ENCODE results near the gene KLKB1. TPM values are rescaled to one million over a fixed set of nuclear protein-coding genes. Genes with fewer than 3 reads are reported as not detected.
"Not testable (repeated sequence)": the region's sequence is repeated elsewhere in the genome, so short reads cannot be mapped to it uniquely, and the experiment has no call there.

KLKB1 gene
- total and polyA plus RNA-seq, 7 experiments from 2014 or later: 0.25 to 1.9 (median 1.3) TPM

GRCh38 chr4:186264660-186265059 lies 37.4 kb downstream of the KLKB1 start:
- intact Hi-C loops (cut with micrococcal nuclease): no loop called here
- no peaks in the 10 kb centered on the region for H3K4me1 ChIP-seq (ENCODE audit: control insufficient read depth in 2 of 2, insufficient read depth in 2 of 2, low read length in 2 of 2)
- Mint-ChIP-seq H3K27ac (no peak overlapping the region), H3K9me3 (peaks cover 0 to 4% (median 0%) of the 10 kb centered on the region in 11 donors), H3K4me1 (no peaks in the 10 kb centered on the region), H3K36me3 (no peaks in the 10 kb centered on the region), H3K27me3 (peaks cover 19 to 51% (median 44%) of the 10 kb centered on the region in 5 donors), H3K4me3 (no peak overlapping the region)
- H3K4me3 ChIP-seq (ENCODE audit: low read length): no peak overlapping the region
- no peaks in the 10 kb centered on the region for H3K36me3 ChIP-seq (ENCODE audit: control insufficient read depth in 2 of 3, insufficient read depth in 3 of 3, low read length in 3 of 3)
- H3K27ac ChIP-seq (ENCODE audit: low read depth, low read length): no peak overlapping the region
- DNase-seq (no peak), ATAC-seq (no peak)
- POLR2A ChIA-PET: no interaction called here
- CTCF ChIA-PET: no interaction called here
- no peaks in the 10 kb centered on the region for H3K27me3 ChIP-seq (ENCODE audit: control insufficient read depth in 2 of 2, insufficient read depth in 2 of 2, low read length in 2 of 2)
- no peaks in the 10 kb centered on the region for H3K9me3 ChIP-seq (ENCODE audit: control insufficient read depth in 2 of 3, low read length in 3 of 3)

DNA sequence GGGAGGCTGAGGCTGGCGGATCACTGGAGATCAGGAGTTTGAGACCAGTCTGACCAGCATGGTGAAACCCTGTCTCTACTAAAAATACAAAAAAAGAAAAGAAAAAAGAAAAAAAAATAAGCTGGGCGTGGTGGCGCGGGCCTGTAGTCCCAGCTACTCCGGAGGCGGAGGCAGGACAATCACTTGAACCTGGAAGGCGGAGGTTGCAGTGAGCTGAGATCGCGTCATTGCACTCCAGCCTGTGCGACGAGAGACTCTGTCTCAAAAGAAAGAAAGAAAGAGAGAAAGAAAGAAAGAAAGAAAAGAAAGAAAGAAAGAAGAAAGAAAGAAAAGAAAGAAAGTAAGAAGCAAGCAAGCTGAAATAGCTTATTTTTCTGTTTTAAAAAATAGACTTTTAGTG lies 37.9 kb downstream of the KLKB1 start:
- DNase-seq; H3K36me3 ChIP-seq (ENCODE audit: control insufficient read depth in 2 of 3, insufficient read depth in 3 of 3, low read length in 3 of 3); H3K4me1 ChIP-seq (ENCODE audit: control insufficient read depth in 2 of 2, insufficient read depth in 2 of 2, low read length in 2 of 2); H3K9me3 Mint-ChIP-seq; H3K36me3 Mint-ChIP-seq; H3K27ac Mint-ChIP-seq; intact Hi-C loops (cut with micrococcal nuclease); H3K4me1 Mint-ChIP-seq; ATAC-seq; H3K9me3 ChIP-seq (ENCODE audit: control insufficient read depth in 2 of 3, low read length in 3 of 3); H3K27me3 ChIP-seq (ENCODE audit: control insufficient read depth in 2 of 2, insufficient read depth in 2 of 2, low read length in 2 of 2); POLR2A ChIA-PET; H3K4me3 Mint-ChIP-seq; H3K4me3 ChIP-seq (ENCODE audit: low read length); H3K27ac ChIP-seq (ENCODE audit: low read depth, low read length): not testable (repeated sequence)
- H3K27me3 Mint-ChIP-seq: peaks cover 19 to 51% (median 44%) of the 10 kb centered on the region in 5 donors
- CTCF ChIA-PET: interaction anchor here (0.6 kb wide), 1 partner anchor 393 kb away, joined by 4 read pairs; no protein-coding TSS in a partner anchor

GRCh38 chr4:186265683-186266652 lies 38.7 kb downstream of the KLKB1 start, which contains the start of gene F11:
TSS of gene F11 (plus strand) at chr4:186266189. CDS start at chr4:186267137, 948 bp downstream.
- H3K27ac Mint-ChIP-seq: no peak within 1 kb of the TSS
- DNase-seq (no peak), ATAC-seq (no peak)
- peaks cover 19 to 51% (median 45%) of the 10 kb centered on the region in 5 donors for H3K27me3 Mint-ChIP-seq
- H3K4me3 ChIP-seq (ENCODE audit: low read length): no peak within 1 kb of the TSS
- POLR2A ChIA-PET: no interaction called here
- H3K27ac ChIP-seq (ENCODE audit: low read depth, low read length): no peak within 1 kb of the TSS
- H3K9me3 Mint-ChIP-seq: peaks cover 0 to 4% (median 0%) of the 10 kb centered on the region in 11 donors
- CTCF ChIA-PET: interaction anchor here (0.6 kb wide), 1 partner anchor 394 kb away, joined by 4 read pairs; no protein-coding TSS in a partner anchor
- no peaks in the 10 kb centered on the region for H3K36me3 Mint-ChIP-seq
- no peak within 1 kb of the TSS for H3K4me3 Mint-ChIP-seq
- no peaks in the 10 kb centered on the region for H3K4me1 Mint-ChIP-seq
- intact Hi-C loops (cut with micrococcal nuclease): no loop called here
- no peaks in the 10 kb centered on the region for H3K9me3 ChIP-seq (ENCODE audit: control insufficient read depth in 2 of 3, low read length in 3 of 3)
- H3K4me1 ChIP-seq (ENCODE audit: control insufficient read depth in 2 of 2, insufficient read depth in 2 of 2, low read length in 2 of 2): no peaks in the 10 kb centered on the region
- H3K27me3 ChIP-seq (ENCODE audit: control insufficient read depth in 2 of 2, insufficient read depth in 2 of 2, low read length in 2 of 2): no peaks in the 10 kb centered on the region
- H3K36me3 ChIP-seq (ENCODE audit: control insufficient read depth in 2 of 3, insufficient read depth in 3 of 3, low read length in 3 of 3): no peaks in the 10 kb centered on the region

GRCh38 chr4:186266729-186267456 lies 39.6 kb downstream of the KLKB1 start:
- no peak for ATAC-seq
- Mint-ChIP-seq H3K27me3 (peaks cover 19 to 51% (median 48%) of the 10 kb centered on the region in 5 donors), H3K4me3 (no peak overlapping the region), H3K27ac (no peak overlapping the region), H3K4me1 (no peaks in the 10 kb centered on the region), H3K9me3 (peaks cover 0 to 4% (median 0%) of the 10 kb centered on the region in 11 donors), H3K36me3 (no peaks in the 10 kb centered on the region)
- CTCF ChIA-PET: no interaction called here
- Histone ChIP-seq H3K4me3 (ENCODE audit: low read length) (no peak overlapping the region), H3K27me3 (ENCODE audit: control insufficient read depth in 2 of 2, insufficient read depth in 2 of 2, low read length in 2 of 2) (no peaks in the 10 kb centered on the region), H3K36me3 (ENCODE audit: control insufficient read depth in 2 of 3, insufficient read depth in 3 of 3, low read length in 3 of 3) (no peaks in the 10 kb centered on the region), H3K4me1 (ENCODE audit: control insufficient read depth in 2 of 2, insufficient read depth in 2 of 2, low read length in 2 of 2) (no peaks in the 10 kb centered on the region), H3K9me3 (ENCODE audit: control insufficient read depth in 2 of 3, low read length in 3 of 3) (no peaks in the 10 kb centered on the region), H3K27ac (ENCODE audit: low read depth, low read length) (no peak overlapping the region)
- no peak for DNase-seq
- intact Hi-C loops (cut with micrococcal nuclease): no loop called here
- POLR2A ChIA-PET: no interaction called here

GRCh38 chr4:186271081-186271678 lies 43.9 kb downstream of the KLKB1 start:
- Mint-ChIP-seq H3K9me3 (peaks cover 0 to 4% (median 0%) of the 10 kb centered on the region in 11 donors), H3K27me3 (peaks cover 14 to 31% (median 27%) of the 10 kb centered on the region in 5 donors), H3K27ac (no peak overlapping the region), H3K4me1 (no peaks in the 10 kb centered on the region), H3K36me3 (no peaks in the 10 kb centered on the region), H3K4me3 (no peak overlapping the region)
- H3K4me3 ChIP-seq (ENCODE audit: low read length): no peak overlapping the region
- CTCF ChIA-PET: no interaction called here
- POLR2A ChIA-PET: no interaction called here
- H3K36me3 ChIP-seq (ENCODE audit: control insufficient read depth in 2 of 3, insufficient read depth in 3 of 3, low read length in 3 of 3): no peaks in the 10 kb centered on the region
- H3K4me1 ChIP-seq (ENCODE audit: control insufficient read depth in 2 of 2, insufficient read depth in 2 of 2, low read length in 2 of 2): no peaks in the 10 kb centered on the region
- H3K9me3 ChIP-seq (ENCODE audit: control insufficient read depth in 2 of 3, low read length in 3 of 3): no peaks in the 10 kb centered on the region
- intact Hi-C loops (cut with micrococcal nuclease): no loop called here
- H3K27ac ChIP-seq (ENCODE audit: low read depth, low read length): no peak overlapping the region
- no peak for DNase-seq
- no peak for ATAC-seq
- no peaks in the 10 kb centered on the region for H3K27me3 ChIP-seq (ENCODE audit: control insufficient read depth in 2 of 2, insufficient read depth in 2 of 2, low read length in 2 of 2)

DNA sequence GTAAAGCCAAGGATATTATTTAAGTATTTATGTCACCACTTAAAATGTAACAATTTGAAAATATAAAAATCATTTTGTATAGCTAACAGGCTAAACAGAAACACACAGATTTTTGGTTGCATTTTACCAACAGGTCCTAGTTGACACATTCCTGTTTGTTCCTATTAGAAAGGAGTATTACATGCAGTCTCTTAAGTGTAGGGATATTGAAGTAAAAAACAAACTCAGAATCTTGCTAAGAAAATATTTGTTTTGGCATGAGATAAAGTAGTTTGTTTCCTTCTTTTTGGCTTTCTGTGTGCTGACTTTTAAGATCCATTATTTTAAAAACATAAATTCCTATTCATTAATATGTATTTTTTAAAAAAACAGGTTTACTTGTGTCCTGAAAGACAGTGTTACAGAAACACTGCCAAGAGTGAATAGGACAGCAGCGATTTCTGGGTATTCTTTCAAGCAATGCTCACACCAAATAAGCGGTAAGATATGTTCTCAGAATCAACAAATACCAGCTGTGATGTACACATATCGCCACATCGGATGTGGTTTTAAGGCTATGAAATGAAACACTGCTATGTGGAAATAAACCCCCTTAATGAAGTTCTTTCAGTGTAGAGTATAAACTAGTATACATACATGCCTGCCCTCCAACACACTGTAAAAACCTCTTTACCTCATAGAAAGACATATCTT lies 45.5 kb downstream of the KLKB1 start:
- Histone ChIP-seq H3K4me1 (ENCODE audit: control insufficient read depth in 2 of 2, insufficient read depth in 2 of 2, low read length in 2 of 2) (no peaks in the 10 kb centered on the region), H3K36me3 (ENCODE audit: control insufficient read depth in 2 of 3, insufficient read depth in 3 of 3, low read length in 3 of 3) (no peaks in the 10 kb centered on the region), H3K9me3 (ENCODE audit: control insufficient read depth in 2 of 3, low read length in 3 of 3) (no peaks in the 10 kb centered on the region), H3K4me3 (ENCODE audit: low read length) (no peak overlapping the region), H3K27me3 (ENCODE audit: control insufficient read depth in 2 of 2, insufficient read depth in 2 of 2, low read length in 2 of 2) (no peaks in the 10 kb centered on the region), H3K27ac (ENCODE audit: low read depth, low read length) (no peak overlapping the region)
- no peaks in the 10 kb centered on the region for H3K36me3 Mint-ChIP-seq
- ATAC-seq (no peak), DNase-seq (no peak)
- no peak overlapping the region for H3K4me3 Mint-ChIP-seq
- H3K9me3 Mint-ChIP-seq: peaks cover 0 to 4% (median 0%) of the 10 kb centered on the region in 11 donors
- no peak overlapping the region for H3K27ac Mint-ChIP-seq
- ChIA-PET POLR2A (no interaction called here), CTCF (no interaction called here)
- H3K27me3 Mint-ChIP-seq: peaks cover 2 to 21% (median 15%) of the 10 kb centered on the region in 5 donors
- no peaks in the 10 kb centered on the region for H3K4me1 Mint-ChIP-seq
- intact Hi-C loops (cut with micrococcal nuclease): no loop called here
